Heart left ventricle (tissue), 16 donors: Measurements from ENCODE around the gene CDC42EP5. TPM values are rescaled to one million over a fixed set of nuclear protein-coding genes. Genes with fewer than 3 reads are reported as not detected.
A peak's percentile ranks its signal among the peaks of the same experiment; 100 is the strongest.

Experiments used
- ATAC-seq, 4 donors: fragments of 200-7000 bp; cut with Tn5 transposase; one replicate each; pipeline ENCODE4 v1.9.1; 2020 to 2022; ENCODE audit warnings: moderate library complexity in 4 of 4, mild to moderate bottlenecking in 3 of 4, moderate number of reproducible peaks in 1 of 4
- DNase-seq, 5 donors: peaks; one replicate each; pipeline ENCODE4 v3.0.0-alpha.2; 2020
- H3K27ac ChIP-seq, 12 donors: fragments of 200-600 bp; sonication (generic) in 4 of 12; one replicate each; pipeline versions ENCODE4 v1.5.0 to v1.8.0; 2016 to 2022; ENCODE audit warnings: mild to moderate bottlenecking in 2 of 12
- H3K27me3 ChIP-seq, 9 donors: fragments of 200-600 bp; sonication (generic) in 2 of 9; one replicate each; pipeline versions ENCODE4 v1.5.1 to v1.8.0; 2016 to 2022; ENCODE audit warnings: mild to moderate bottlenecking in 3 of 9
- H3K36me3 ChIP-seq, 9 donors: fragments of 200-600 bp; sonication (generic) in 2 of 9; one replicate each; pipeline versions ENCODE4 v1.5.0 to v1.8.0; 2018 to 2022; ENCODE audit warnings: mild to moderate bottlenecking in 2 of 9
- H3K4me1 ChIP-seq, 12 donors: fragments of 200-600 bp; sonication (generic) in 4 of 12; one replicate each; pipeline versions ENCODE4 v1.5.0 to v1.8.0; 2016 to 2022; ENCODE audit warnings: mild to moderate bottlenecking in 3 of 12
- H3K4me3 ChIP-seq, 12 donors: fragments of 200-600 bp; sonication (generic) in 4 of 12; one replicate each; pipeline versions ENCODE4 v1.5.0 to v1.8.0; 2017 to 2022; ENCODE audit warnings: mild to moderate bottlenecking in 9 of 12, moderate library complexity in 4 of 12
- H3K9me3 ChIP-seq, 12 donors: fragments of 200-600 bp; sonication (generic) in 4 of 12; one replicate each; pipeline versions ENCODE4 v1.5.0 to v1.8.0; 2016 to 2022; ENCODE audit warnings: mild to moderate bottlenecking in 1 of 12
- CTCF ChIP-seq, 12 donors: fragments of 200-600 bp; sonication (generic) in 4 of 12; IDR thresholded peaks; one replicate each; pipeline versions ENCODE4 v1.5.0 to v1.8.0; 2018 to 2022; ENCODE audit warnings: antibody characterized with exemption in 12 of 12, mild to moderate bottlenecking in 5 of 12
- POLR2A ChIP-seq, 2 donors: fragments of 450-650 bp; IDR thresholded peaks; one replicate each; pipeline ENCODE4 v1.6.1; 2017; ENCODE audit warnings: antibody characterized with exemption in 2 of 2, mild to moderate bottlenecking in 2 of 2, moderate library complexity in 2 of 2
- WGBS, 4 donors: extraction: QIAGEN DNeasy Blood & Tissue Kit in 2 of 4; methylation state at CpG; one replicate each; pipeline versions ENCODE4 v1.1.5 to v1.1.7; 2013 to 2018; 5-methylcytosine and 5-hydroxymethylcytosine counted together
- intact Hi-C, 10 donors: fragments of 100-400 bp; cut with DNase I; formaldehyde crosslinking; loops; one replicate each; pipeline versions ENCODE4 v1.11.1 to v1.14.2; 2022
- polyA plus RNA-seq, 2 donors: library from polyadenylated mRNA; stranded (reverse); fragments of 200-250 nt; gene quantifications; one replicate each; pipeline ENCODE4 v1.2.3, GENCODE V29; 2013
- total RNA-seq, 9 donors: library from RNA; depleted of rRNA in 2 of 9; stranded (reverse); fragments of >200 nt in 2 of 9; fragmentation: NEBNext Ultra II Directional in 3 of 9; extraction: Animal tissue kit (Norgen Biotek cat#: 25700) in 3 of 9; gene quantifications; one replicate each; pipeline versions ENCODE4 v1.1.0 to v1.2.4, GENCODE V29; 2016 to 2023
- donor health status: ischemic (EF 13 %, LVEDD 7.1; RV severe dilation, severe dysfunction).
- donor health status: healthy with polysubstance abuse.
- donor health status: DM: no; HTN: yes; CAD: no.
- donor health status: DM: no; HTN: no; CAD: no.
- donor health status: ischemic (EF 25% LVEDD 6.9; RV normal size, moderate dysfunction).
- donor health status: ischemic (EF 25% LVEDD 5.7; RV mildly dilated, moderate dysfunction).
- donor health status: healthy.
- donor health status: DM: yes; HTN: yes; CAD: no.
- donor health status: ischemic (EF 35%, LVEDD 5.7; RV mildly dilated, moderate dysfunction).
- donor health status: nonischemic (EF 11% LVEDD 7.7; RV severe dilation, severe dysfunction).
- donor health status: DM: yes; HTN: yes; CAD: no.
- donor health status: PGD.
- donor health status: ischemic (EF 29% LVEDD 5.4; RV normal size, mild dysfunction).
- donor health status: nonischemic (EF 23%, LVEDD 6.1; RV moderate dilation, normal function).

Gene CDC42EP5
- total and polyA plus RNA-seq, 11 donors: 5.6 to 16.3 (median 9.7) TPM

DNA sequence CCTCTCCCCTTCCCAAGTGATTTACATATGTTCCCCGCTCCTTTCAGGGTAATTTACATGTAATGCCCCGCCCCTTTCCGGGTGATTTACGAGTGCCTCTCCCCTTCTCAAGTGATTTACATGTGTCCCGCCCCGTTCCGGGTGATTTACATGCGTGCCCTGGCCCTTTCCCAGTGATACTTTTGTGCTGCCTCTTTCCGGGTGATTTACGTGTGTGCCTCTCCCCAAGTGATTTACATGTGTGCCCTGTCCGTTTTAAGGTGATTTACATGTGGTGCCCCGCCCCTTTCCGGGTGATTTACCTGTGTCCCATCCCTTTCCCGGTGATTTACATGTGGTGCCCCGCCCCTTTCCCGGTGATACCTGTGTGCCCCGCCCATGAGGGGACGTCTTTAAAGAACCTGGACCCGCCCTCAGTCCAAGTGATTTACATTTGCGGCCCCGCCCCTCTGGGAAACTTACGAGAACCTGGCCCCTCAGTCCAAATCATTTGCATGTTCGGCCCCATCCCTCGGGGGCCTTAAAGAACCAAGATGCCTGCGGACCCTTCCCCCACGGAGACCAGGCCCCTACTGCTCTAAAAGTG is 9.0 kb downstream of the CDC42EP5 start:
- intact Hi-C loops: loop anchor here in 1 of 10 donors (1.0 to 5.0 kb wide), 2 partner anchors 15 to 592 kb away; partner anchors contain the start of gene LENG8
- Histone ChIP-seq H3K9me3 (no peaks in the 10 kb centered on the region), H3K27ac (peak overlapping the region; percentile 94 to 99 (median 98)), H3K36me3 (peaks cover 0 to 34% (median 29%) of the 10 kb centered on the region in 9 donors), H3K4me1 (peaks cover 0 to 45% (median 30%) of the 10 kb centered on the region in 12 donors), H3K4me3 (peak overlapping the region; percentile 32 to 78 (median 64)), H3K27me3 (peaks cover 0 to 9% (median 0%) of the 10 kb centered on the region in 9 donors)
- TF ChIP-seq POLR2A (IDR thresholded peaks at IDR 0.05) (no peak), CTCF (IDR thresholded peaks at IDR 0.05) (no peak)
- WGBS, 4 donors: 0 to 1% (median 1%) methylated on average over 25 to 26 of the region's 26 CpGs
- DNase-seq: peak; percentile 78 to 88 (median 86)
- peak; percentile 35 to 52 (median 48) for ATAC-seq

DNA sequence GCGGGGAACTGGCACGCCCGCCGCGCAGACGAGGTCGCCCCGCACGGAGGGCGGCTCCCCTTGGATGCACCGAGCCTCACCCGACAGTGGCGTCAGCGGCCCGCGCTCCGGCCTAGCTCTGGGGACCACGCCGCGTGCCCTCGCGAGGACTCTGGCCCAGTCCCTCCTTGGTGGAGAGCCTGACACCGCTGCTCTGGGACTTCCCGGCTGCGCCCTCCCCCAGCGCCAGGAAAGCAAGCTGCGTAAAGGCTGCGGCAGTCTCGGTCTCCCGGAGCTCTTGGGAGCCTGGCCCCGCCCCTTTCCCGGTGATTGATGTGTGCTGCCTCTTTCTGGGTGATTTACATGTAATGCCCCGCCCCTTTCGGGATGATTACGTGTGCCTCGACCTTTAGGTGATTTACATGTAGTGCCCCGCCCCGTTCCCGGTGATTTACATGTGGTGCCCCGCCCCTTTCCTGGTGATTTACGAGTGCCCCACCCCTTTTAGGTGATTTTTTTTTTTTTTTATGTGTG is 9.5 kb downstream of the CDC42EP5 start, which contains the start of gene LENG9:
LENG9 (minus strand) TSS at position 248 of the 513 bp plus-strand sequence. CDS start 252 bp downstream, outside the sequence.
- intact Hi-C loops: loop anchor here in 4 of 10 donors (1.0 to 5.0 kb wide), 3 partner anchors 14 to 591 kb away; partner anchors contain the start of gene LENG8 (in 4 of the 4)

GRCh38 chr19:54462655-54463530 is 10.2 kb downstream of the CDC42EP5 start:
- DNase-seq (peak; percentile 77 to 87 (median 85)), ATAC-seq (peak in 3 of 4 donors; percentile 24 to 37 (median 35))
- Histone ChIP-seq H3K27me3 (peaks cover 0 to 6% (median 0%) of the 10 kb centered on the region in 9 donors), H3K36me3 (peaks cover 0 to 46% (median 41%) of the 10 kb centered on the region in 9 donors), H3K4me3 (peak overlapping the region; percentile 40 to 78 (median 64)), H3K27ac (peak overlapping the region; percentile 94 to 99 (median 98)), H3K4me1 (peaks cover 0 to 49% (median 30%) of the 10 kb centered on the region in 12 donors), H3K9me3 (no peaks in the 10 kb centered on the region)
- WGBS, 4 donors: 4 to 9% (median 6%) methylated on average over 32 to 91 of the region's 91 CpGs
- intact Hi-C loops: loop anchor here in 4 of 10 donors (1.0 to 5.0 kb wide), 3 partner anchors 14 to 591 kb away; partner anchors contain the start of gene LENG8 (in 3 of the 4)
- TF ChIP-seq CTCF (IDR thresholded peaks at IDR 0.05): peak in 5 of 12 donors; percentile 12 to 45 (median 32)
- peak in 1 of 2 donors; percentile 22 for TF ChIP-seq POLR2A (IDR thresholded peaks at IDR 0.05)

More for the DNA sequence above, 9.5 kb downstream of the CDC42EP5 start, which contains the start of gene LENG9:
- Histone ChIP-seq H3K27me3 (peaks cover 0 to 8% (median 0%) of the 10 kb centered on the region in 9 donors), H3K4me1 (peaks cover 0 to 46% (median 30%) of the 10 kb centered on the region in 12 donors), H3K4me3 (peak within 1 kb of the TSS; percentile 40 to 78 (median 64)), H3K27ac (peak within 1 kb of the TSS; percentile 94 to 99 (median 98)), H3K9me3 (no peaks in the 10 kb centered on the region), H3K36me3 (peaks cover 0 to 39% (median 34%) of the 10 kb centered on the region in 9 donors)
- DNase-seq (peak; percentile 97 to 99 (median 98)), ATAC-seq (peak; percentile 71 to 85 (median 76))
- 0 to 2% (median 0%) methylated on average over 14 to 41 of the region's 41 CpGs for WGBS, 4 donors
- TF ChIP-seq POLR2A (IDR thresholded peaks at IDR 0.05): peak in 1 of 2 donors; percentile 90
- TF ChIP-seq CTCF (IDR thresholded peaks at IDR 0.05): no peak
